ENCODE data around the gene SSBP3. TPM values are rescaled to one million over a fixed set of nuclear protein-coding genes. Genes with fewer than 3 reads are reported as not detected.
A peak's percentile ranks its signal among the peaks of the same experiment; 100 is the strongest.

SSBP3 gene
- total RNA-seq, 1 donor from 2014 or later, result 34.7 TPM

DNA sequence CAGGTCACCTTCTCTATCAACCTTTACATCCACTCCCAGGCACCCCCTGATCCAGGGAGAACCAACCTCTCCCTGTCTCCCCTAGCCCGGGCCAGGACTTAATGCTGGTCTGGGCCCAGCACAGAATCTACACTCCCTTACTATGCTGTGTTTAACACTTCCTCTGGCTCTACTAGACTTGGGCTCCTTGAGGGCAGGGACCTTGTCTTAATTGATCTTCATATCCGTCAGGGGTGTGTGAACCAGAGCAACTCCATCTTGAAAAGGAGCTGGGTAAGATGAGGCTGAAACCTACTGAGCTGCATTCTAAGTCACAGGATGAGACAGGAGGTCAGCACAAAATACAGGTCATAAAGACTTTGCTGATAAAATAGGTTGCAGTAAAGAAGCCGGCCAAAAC lies 98.9 kb downstream of the SSBP3 start:
- DNase-seq (ENCODE audit: low spot score), result no peak

DNA sequence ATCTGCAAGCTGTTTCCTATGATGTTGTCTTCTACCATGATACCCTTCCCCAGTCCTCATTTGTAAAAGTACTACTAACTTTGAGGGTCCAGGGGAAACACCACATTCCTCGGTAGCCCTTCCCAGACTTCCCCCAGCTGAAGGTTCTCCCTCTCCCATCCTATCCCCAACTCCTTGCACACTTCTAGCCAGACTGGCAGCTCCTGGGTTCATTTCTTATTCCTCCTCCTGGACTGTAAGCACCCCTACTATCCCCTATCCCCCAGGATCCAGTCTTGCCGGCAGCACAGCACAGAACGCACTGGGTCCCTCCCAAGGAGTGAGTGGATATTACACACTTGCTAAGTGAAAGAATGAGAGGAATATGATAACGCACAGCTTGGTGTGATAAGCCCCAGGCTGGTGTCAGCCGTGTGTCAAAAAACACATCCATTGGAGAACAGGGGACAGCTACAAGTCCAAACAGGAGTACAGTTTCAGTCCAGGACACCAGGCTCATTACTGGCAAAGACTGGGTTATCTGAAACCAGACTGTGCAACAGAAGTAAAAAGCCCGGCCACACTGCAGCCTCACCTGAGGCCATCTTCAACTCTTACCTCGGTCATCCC lies 100.2 kb downstream of the SSBP3 start:
- DNase-seq (ENCODE audit: low spot score), result no peak

DNA sequence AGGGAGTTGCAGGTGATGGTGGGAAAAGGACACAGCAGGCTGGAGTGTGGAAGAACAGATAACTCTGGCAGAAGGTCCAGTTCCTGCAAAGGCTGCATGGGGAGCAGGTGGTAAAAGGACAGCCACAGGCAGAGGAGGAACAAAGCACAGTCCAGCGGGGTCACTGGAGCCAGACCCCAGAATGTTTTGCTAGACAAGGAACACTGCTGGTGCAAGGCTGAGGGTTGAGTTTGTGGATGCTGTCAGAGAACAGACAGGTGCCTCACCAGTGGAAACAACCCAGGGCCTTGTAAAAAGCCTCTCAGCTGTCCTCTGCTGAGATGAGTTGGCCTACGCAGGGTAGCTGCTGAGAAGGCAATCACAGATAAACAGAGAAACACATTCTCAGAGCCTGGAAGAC lies 101.7 kb downstream of the SSBP3 start:
- DNase-seq (ENCODE audit: low spot score), result no peak

DNA sequence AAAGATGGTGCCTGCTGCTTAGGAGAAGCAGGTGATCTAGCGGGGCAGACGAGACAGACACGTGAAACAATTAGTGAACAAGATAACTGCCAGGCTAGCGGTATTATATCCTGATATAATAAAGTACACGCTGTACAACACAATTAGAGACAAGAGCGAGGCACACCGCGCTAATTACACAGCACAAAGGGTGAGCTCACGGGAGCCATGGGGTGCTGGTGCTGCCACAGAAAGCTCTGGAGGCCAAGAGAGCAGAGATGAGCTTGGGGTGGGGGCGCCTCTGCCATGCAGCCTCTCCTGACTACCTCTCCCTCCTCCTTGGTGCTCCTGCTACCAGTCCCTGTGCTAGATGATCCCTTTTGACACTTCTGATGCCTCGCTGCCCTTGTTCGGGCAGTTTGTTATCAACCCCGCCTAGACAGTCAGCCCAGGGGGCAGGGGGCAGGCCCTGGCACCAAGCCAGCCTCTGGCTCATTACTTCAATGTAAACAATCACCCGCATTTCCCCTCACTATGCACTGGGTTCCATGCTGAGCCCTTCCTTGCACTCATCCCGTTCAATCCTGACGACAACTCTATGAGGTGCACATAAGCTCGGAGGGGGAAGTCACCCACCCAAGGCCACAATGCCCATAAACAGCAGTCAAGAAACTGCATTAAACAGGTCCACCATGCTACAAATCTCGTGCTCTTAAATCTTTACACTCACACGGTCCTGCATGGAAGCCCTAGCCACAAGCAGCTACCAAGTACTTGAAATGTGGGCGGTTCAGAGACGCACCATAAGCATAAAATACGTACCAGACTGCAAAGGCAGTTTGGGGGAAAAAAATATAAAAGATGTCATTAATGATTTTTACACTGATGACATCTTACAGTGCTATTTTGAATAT lies 103.0 kb downstream of the SSBP3 start:
- no peak for DNase-seq (ENCODE audit: low spot score)

- no peak for DNase-seq (ENCODE audit: low spot score)
These were observed 103.6 kb downstream of the SSBP3 start for GRCh38 chr1:54302549-54302948.

DNA sequence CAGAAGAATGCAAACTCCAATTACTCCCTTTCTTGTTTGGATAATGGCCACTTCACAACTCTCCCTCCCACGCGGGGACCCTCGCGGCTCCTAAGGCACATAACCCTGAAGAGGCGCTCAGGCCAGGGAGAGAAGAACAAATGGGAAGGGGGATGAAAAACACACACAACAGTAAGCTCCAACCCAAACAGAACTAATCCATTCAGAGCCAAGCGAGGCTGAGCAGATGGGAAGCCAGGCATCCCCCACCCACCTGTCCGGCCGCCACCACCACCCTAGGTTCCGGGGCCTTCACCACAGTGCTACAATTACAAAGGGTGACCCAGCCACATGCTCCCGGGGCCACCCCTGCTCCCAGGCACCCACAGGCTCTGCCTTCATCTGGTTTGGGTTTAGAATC lies 104.7 kb downstream of the SSBP3 start:
- no peak for DNase-seq (ENCODE audit: low spot score)

DNA sequence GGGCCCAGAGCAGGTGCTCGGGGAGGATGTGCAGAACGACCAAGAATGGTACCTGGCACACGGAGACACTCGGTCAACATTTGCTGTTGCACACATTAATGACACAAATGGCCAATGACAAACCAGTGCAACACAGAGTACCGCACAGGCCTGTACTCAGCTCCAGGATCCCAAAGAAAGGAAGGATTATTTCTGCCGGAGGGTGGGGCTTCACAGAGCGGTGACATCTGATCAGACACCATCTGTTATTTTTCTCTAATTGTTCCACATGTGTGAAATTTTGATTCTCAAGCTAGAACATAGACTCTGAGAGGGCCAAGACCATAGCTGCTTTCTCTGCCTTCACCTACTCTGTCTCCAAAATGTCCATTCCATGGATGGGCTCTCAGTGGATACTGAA lies 105.8 kb downstream of the SSBP3 start:
- DNase-seq (ENCODE audit: low spot score), result no peak

DNA sequence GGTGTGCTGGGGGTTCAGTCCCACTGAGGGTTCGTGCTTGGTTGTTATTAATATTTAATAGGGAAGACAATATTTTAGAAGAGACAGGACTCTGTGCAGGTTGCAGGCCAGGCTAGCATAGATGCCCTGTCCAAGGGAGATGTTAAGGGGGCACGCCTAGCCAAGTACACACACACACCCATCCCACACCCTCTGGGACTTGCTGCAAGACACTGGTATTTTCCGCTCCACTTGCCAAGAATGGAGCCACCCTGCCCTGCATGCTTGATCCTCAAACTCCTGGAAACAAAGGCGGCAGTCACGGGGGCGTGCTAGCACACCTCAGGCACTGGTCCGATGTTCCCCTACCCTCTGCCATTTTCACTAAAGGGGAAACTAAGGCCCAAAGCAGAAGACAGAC lies 107.2 kb downstream of the SSBP3 start:
- no peak for DNase-seq (ENCODE audit: low spot score)

DNA sequence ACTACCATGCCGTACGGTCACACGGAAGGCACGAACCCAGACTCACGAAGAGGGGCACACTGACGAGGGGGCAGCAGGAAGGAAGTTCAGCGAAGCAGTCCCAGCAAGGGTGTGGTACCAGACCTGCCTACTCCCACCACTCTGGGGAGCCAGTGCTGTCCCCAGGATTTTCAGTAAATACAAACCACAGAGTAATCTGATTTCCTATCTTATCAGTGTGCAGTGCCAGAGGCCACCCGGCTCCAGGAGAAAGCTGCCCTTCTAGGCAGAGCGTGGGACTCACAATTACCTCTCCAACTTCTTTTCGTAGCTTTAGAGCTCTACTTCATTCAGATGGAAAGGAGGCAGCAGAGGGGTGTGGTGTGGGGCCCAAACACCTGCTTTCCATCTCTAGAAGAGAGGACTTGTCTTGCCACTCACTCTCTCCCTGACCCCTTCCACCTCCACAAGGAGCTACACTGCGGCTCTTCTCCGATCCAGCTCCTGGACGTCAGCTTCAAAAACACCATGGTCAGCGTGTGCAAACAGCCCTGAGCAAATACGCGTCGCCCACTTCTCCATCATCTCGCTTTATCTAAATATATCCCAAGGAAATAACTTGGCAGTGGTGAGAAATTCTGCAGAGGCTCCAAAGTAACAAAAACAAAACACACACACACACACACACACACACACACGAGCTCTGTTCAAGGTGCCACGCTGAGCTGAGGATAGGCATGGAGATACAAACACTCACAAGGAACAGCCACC lies 107.7 kb downstream of the SSBP3 start:
- DNase-seq (ENCODE audit: low spot score), result no peak

DNA sequence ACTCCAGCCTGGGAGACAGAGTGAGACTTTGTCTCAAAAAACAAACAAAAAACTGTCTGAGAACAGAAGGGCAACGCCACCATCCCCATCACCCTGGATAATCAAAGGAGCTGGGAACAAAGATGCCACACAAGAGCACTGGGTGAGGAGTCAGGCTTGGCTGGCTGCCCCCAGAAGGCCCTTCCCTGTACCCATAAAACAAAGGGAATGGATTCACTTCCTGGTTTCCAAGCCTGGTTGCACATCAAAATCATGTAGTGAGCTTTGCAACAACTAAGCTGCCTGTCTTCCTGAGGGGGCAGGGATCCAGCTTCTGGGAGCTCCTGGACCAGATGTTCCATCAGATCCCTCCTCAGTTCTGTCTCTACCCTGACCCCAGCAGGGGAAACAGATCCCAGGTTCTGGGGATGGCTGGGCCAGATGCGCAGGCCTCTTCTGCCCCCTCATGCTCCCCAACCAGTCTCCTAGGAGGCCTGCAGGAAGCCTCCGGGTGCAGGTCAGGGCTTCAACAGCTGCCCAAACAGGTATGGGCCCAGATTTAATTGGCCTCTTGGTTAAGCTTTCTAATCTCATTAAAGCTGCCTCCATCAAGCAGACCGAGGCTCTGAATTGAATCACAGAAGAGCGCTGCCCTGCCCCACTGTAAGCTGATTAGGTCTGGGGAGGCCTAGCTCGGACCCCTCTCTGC lies 108.5 kb downstream of the SSBP3 start:
- DNase-seq (ENCODE audit: low spot score), result no peak

DNA sequence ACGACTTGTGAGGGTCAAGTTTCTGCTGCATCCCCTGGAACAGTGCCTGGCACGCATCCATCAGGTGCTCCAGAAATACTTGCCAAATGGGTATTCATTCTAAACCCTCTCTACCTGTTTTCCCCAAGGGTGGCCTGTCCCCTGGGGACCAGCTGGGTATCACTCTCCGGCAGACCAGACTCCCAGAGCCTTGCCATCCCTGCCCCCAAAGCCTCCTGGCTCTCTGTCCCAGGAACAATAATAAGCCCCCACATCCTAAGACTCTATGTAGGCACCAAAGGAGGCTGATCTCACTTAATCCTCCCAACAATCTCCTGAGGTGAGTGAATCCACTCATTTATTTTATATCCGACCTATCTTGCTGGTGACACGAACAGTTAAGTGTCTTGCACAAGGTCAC lies 109.5 kb downstream of the SSBP3 start:
- no peak for DNase-seq (ENCODE audit: low spot score)

DNA sequence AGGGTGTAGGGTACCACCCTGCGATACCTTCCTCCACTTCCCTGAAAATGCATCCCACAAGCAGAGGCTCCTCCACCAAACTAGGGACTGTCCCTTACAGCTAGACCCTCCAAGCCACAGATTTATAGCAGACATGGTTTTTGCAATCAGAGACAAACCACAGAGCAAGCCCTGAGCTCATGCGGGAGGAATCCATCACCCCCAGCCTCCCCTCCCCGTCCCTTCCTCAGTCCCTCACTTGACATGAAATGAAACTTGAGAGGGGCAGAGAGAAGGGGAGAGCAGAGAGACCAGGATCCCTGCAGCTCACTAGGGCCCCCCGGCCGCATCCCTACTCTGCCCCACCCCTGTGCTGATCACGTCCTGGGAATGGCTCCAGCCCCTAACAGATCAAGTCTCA lies 111.3 kb downstream of the SSBP3 start:
- DNase-seq (ENCODE audit: low spot score), result no peak

DNA sequence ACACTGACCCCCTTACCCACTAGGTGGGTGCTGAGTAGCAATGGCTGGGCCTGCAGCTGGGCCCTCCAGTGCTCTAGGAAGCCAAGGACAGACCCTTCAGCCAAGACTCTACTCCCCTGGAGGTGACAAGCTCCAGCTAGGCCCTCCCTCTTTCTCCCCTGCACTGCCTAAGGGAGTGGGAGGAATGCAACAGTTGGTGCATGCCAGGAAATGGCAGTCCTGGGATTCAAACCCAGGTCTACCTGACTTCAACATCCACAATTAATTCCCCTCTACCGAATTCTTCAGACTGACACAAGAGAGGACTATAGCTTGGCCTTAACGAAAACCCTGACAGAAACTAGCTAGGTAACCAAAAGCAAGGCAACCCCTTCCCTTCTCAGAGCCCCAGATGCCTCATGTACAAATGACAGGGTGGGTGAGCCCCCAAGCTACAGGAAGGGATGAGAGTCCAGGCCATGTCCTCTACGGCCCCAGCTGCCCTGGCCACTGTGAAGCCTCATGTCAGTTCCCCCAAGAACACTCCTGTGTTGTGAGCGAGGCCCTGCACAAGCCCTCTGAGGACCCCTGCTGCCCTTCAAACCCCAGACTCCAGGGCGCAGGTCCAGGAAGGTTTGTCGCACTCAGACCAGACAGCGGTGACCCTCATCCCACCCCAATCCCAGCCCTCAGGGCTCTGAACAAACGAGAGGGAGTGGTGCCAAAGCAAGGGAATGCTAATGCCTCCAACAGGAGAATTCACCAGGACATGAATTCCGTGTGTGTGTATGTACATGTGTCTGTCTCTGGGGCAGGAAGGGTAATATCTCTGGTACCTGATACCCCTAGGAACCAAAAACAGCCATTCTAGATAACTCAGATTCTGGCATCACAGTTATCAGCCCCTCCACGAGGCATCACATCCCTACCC lies 113.9 kb downstream of the SSBP3 start:
- no peak for DNase-seq (ENCODE audit: low spot score)

- no peak for DNase-seq (ENCODE audit: low spot score)
These were observed 114.8 kb downstream of the SSBP3 start for GRCh38 chr1:54291276-54292001.

DNA sequence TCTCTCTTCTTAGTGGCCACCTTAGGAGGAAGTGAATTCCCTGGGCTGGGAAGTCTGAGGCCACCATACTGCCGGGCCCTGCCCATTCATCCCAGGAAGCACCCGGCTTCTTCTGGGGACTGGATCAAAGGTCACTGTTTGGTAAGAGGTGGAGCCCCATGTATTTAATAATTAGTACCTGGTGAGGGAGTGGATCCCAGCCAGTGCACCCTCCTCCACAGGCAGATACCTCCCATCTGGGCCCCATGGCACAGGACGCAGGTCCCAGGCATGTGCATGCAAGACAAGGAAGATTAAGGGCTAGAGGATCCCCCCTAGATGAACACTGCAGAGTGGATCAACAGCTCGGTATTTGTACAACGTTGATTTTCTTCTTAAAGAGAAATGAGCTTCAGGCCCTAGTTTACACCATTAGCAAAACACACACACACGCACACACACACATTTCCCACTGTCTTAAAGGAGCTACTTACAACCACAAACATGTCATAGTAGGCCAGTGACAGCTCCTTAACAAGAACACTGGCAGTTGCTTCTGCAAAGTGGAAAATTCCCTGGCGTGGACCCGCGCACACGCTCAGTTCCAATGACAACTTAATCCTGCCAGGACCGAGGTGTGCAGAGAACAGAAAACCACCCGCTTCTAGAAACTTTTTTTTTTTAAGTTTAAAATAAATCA lies 115.5 kb downstream of the SSBP3 start:
- DNase-seq (ENCODE audit: low spot score), result no peak

DNA sequence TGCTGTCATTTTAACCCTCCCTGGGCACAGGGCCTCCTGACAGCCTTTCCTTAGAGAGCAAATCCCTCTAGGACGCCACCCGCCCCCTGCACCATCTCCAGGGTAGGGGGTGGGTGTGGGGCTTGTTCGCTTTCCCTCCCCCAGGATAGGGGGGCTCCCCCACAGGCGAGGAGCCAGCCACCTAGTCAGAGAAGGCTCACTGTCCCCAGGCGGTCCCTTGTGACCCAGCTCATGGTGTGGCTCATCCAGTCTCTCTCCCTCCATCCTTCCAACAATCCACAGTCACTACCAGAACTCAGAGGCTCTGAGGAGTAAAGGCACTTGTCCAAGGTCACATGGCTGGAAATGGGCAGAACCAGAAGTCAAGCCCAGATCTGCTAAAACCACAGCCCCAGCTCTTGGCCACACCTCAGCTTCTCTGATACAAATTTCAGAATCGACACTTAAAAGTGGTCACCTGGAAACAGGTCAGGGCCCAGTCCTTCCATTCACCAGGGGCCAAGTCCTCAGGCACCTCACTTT lies 116.4 kb downstream of the SSBP3 start:
- DNase-seq (ENCODE audit: low spot score), result no peak

DNA sequence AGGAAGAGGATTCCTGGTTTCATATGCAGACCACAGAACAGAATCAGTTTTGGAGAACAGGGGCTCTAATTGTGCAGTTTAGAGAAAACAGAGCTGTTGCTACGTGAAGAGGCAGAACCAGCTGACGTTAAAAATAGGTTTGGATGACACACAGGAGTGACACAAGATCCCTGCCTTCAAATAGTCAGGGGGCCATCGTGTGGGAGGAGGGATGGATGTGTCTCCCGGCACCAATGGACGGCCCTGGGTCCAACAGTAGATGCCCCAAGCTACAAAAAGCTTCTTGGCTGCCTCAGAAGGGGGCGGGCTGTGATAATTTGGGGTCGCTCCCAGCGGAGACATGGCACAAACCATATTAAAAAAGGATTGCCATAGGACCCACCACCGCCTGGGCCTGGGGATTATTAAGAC lies 118.4 kb downstream of the SSBP3 start:
- DNase-seq (ENCODE audit: low spot score), result no peak

DNA sequence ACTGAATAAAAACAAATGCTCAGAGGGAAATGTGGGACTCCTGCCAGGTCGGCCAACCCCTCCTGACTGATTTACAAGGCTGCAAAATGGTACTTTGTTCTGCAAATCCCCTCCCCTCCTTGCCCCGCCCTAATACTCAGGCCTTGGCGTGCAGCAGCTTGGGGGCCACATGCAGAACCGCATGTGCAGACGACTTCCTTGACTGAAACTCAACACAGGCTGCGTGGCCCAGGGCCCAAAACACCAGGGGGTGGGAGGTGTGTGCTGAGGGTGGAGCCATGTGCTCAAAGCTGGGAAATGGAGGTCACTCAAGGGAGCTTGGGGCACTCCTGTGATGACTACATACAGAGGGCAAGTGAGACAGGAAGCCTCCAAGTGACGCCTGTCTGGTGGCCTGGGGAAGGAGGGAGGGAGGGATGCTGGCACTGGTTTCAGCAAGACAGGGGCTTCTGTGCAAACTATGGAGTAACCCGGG lies 119.0 kb downstream of the SSBP3 start:
- peak; percentile 92 for DNase-seq (ENCODE audit: low spot score)

DNA sequence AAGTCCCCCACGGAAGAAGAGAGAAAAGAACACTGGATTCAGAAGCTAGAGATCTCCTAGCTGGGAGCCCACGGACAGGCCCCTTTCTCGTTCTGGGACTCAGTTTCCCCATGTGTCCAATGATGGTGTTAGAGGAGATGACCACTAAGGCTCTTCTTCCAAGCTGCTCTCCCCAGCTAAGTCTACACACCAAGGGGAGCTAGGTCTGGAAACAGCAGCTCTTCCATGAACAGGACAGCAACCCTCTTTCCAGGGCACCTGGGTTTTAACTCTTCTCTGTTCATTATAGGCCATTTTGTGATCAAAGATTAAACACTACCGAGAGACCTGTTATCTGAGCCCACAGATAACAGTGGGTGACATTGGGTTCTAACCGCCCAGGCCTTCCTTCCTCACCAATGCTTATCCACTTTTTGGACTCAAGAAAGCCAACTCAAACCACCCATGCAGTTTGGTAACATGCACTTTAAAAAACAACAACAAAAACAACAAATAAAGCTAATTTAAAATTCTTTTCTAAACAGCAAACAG lies 120.3 kb downstream of the SSBP3 start:
- no peak for DNase-seq (ENCODE audit: low spot score)
